Ishikawa (cell line): ENCODE results near the gene GNAT3.

ENCODE experiments used
- CREB1 ChIP-seq: IDR thresholded peaks from 2 replicates; pipeline ENCODE4 v1.6.1; 2012; ENCODE audit warnings: low read depth
- EGR1 ChIP-seq: IDR thresholded peaks from 2 replicates; pipeline ENCODE4 v1.6.1; 2012
- EP300 ChIP-seq: IDR thresholded peaks from 2 replicates; pipeline ENCODE4 v1.6.1; 2012; ENCODE audit warnings: borderline replicate concordance
- FOXM1 ChIP-seq: IDR thresholded peaks from 2 replicates; pipeline ENCODE4 v1.6.1; 2012; ENCODE audit warnings: low read depth, borderline replicate concordance
- NFIC ChIP-seq: IDR thresholded peaks from 2 replicates; pipeline ENCODE4 v1.6.1; 2012
- REST ChIP-seq: IDR thresholded peaks from 2 replicates; pipeline ENCODE4 v1.6.1; 2012; ENCODE audit warnings: low read depth, mild to moderate bottlenecking
- TAF1 ChIP-seq: IDR thresholded peaks from 2 replicates; pipeline ENCODE4 v1.6.1; 2012; ENCODE audit warnings: low read depth, mild to moderate bottlenecking
- TCF12 ChIP-seq: IDR thresholded peaks from 2 replicates; pipeline ENCODE4 v1.6.1; 2012; ENCODE audit warnings: low read depth
- TEAD4 ChIP-seq: IDR thresholded peaks from 2 replicates; pipeline ENCODE4 v1.6.1; 2012
- YY1 ChIP-seq: IDR thresholded peaks from 2 replicates; pipeline ENCODE4 v1.6.1; 2012; ENCODE audit warnings: low read depth
- ZBTB7A ChIP-seq: IDR thresholded peaks from 2 replicates; pipeline ENCODE4 v1.6.1; 2012; ENCODE audit warnings: low read depth
- TF ChIP-seq, protein P1 (sequence below): IDR thresholded peaks from 2 replicates; pipeline ENCODE4 v1.6.1; 2012
- TF ChIP-seq, protein P2 (sequence below): IDR thresholded peaks from 2 replicates; pipeline ENCODE4 v1.6.1; 2012

The GNAT3 gene

GRCh38 chr7:80511964-80512363 lies at the start of gene GNAT3:
TSS of gene GNAT3 (minus strand) at chr7:80512064. CDS start at chr7:80511926, 138 bp downstream.
- TF ChIP-seq, protein P1, sequence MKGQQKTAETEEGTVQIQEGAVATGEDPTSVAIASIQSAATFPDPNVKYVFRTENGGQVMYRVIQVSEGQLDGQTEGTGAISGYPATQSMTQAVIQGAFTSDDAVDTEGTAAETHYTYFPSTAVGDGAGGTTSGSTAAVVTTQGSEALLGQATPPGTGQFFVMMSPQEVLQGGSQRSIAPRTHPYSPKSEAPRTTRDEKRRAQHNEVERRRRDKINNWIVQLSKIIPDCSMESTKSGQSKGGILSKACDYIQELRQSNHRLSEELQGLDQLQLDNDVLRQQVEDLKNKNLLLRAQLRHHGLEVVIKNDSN: no peak
- TF ChIP-seq TAF1: no peak
- TF ChIP-seq EP300: no peak
- TF ChIP-seq FOXM1: no peak
- TF ChIP-seq YY1: no peak
- no peak for TF ChIP-seq CREB1
- no peak for TF ChIP-seq REST
- TF ChIP-seq TCF12: no peak

DNA sequence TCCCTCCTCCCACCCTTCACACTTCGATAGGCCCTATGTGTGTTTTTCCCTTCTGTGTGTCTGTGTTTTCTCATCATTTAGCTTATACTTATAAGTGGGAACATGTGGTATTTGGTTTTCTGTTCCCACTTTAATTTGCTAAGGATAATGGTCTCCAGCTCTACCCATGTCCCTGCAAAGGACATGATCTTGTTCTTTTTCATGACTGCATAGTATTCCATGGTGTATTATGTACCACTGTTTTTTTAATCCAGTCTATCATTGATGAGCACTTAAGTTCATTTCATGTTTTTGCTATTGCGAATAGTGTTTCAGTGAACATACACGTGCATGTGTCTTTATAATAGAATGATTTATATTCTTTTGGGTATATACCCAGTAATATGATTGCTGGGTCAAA lies 46.3 kb upstream of the GNAT3 start:
- TF ChIP-seq REST (no peak), CREB1 (no peak), NFIC (no peak), EGR1 (no peak)

- TF ChIP-seq NFIC (no peak), TEAD4 (no peak)
These were observed 40.3 kb upstream of the GNAT3 start for GRCh38 chr7:80552031-80552694.

- TF ChIP-seq ZBTB7A (no peak), NFIC (no peak), REST (no peak), TEAD4 (no peak), YY1 (no peak), FOXM1 (no peak)
These were observed 38.1 kb upstream of the GNAT3 start for GRCh38 chr7:80550005-80550404.

- no peak for TF ChIP-seq EGR1
These were observed 37.1 kb upstream of the GNAT3 start for GRCh38 chr7:80548840-80549530.

DNA sequence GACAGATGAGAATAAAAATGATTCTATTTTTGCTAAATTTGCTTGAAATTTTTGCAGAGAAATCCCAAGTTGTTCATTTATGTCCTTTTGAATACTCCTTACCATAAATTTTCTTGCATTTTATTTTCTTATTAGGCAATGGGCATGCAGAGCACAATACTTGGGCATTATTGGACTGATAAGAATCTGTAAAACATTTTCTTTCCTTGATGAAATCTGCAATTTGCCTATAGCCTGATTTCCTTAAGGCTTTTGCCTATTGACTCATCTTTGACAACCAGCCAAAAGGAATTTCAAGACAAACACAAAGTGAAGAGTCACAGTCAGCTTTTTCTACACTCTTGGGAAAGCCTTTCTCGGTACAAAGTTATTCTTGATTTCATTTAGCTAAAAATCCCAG lies 30.5 kb upstream of the GNAT3 start:
- TF ChIP-seq, protein P2, sequence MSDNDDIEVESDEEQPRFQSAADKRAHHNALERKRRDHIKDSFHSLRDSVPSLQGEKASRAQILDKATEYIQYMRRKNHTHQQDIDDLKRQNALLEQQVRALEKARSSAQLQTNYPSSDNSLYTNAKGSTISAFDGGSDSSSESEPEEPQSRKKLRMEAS: no peak

DNA sequence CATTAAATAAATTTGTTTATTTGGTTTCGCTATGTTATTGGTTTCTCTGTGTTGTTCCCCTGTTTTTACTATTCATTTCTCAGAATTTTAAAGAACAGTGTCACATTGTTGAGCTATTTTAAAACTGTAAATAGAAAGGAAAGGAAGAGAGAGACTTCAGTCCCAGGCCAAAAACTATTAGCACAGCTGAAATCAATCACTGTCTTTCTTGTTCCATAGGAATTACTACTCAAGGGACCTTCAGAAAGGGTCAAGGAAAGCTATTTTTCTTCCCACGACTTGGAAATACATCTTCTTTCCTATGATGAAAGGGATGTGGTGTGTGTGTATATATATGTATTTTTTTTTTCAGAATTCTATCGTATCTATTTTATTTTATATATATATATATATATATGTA lies 29.0 kb upstream of the GNAT3 start:
- TF ChIP-seq ZBTB7A: no peak
- TF ChIP-seq EP300: no peak
- TF ChIP-seq, protein P2: no peak
- no peak for TF ChIP-seq CREB1
